Hepatocyte (in vitro differentiated cells): ENCODE results near the gene DPP10. TPM values are rescaled to one million over a fixed set of nuclear protein-coding genes. Genes with fewer than 3 reads are reported as not detected.

Experiments used
- DNase-seq: peaks from one replicate; pipeline ENCODE4 v3.0.0-alpha.2; 2016; ENCODE audit warnings: low spot score
- H2AFZ ChIP-seq: fragments of 200-600 bp; sonication (generic); 2 replicates; pipeline ENCODE4 v1.6.0; 2016; ENCODE audit warnings: antibody characterized with exemption, mild to moderate bottlenecking
- H3K27ac ChIP-seq: fragments of 200-600 bp; sonication (generic); 2 replicates; pipeline ENCODE4 v1.5.1; 2016; ENCODE audit warnings: mild to moderate bottlenecking
- H3K27me3 ChIP-seq: fragments of 200-600 bp; sonication (generic); 2 replicates; pipeline ENCODE4 v1.6.1; 2016
- H3K36me3 ChIP-seq: fragments of 200-600 bp; sonication (generic); replicated peaks from 2 replicates; pipeline ENCODE4 v1.5.1; 2016; ENCODE audit warnings: low read depth; ENCODE audit not compliant: insufficient read depth
- H3K4me1 ChIP-seq: fragments of 200-600 bp; sonication (generic); 2 replicates; pipeline ENCODE4 v1.5.1; 2016; ENCODE audit warnings: mild to moderate bottlenecking, moderate library complexity; ENCODE audit not compliant: insufficient read depth
- H3K4me2 ChIP-seq: fragments of 200-600 bp; sonication (generic); 2 replicates; pipeline ENCODE4 v1.6.0; 2016
- H3K4me3 ChIP-seq: fragments of 200-600 bp; sonication (generic); 2 replicates; pipeline ENCODE4 v1.5.1; 2016; ENCODE audit warnings: mild to moderate bottlenecking
- H3K79me2 ChIP-seq: fragments of 200-600 bp; sonication (generic); 2 replicates; pipeline ENCODE4 v1.6.0; 2017; ENCODE audit warnings: mild to moderate bottlenecking
- H3K9me2 ChIP-seq: fragments of 200-600 bp; sonication (generic); replicated peaks from 2 replicates; pipeline ENCODE4 v1.6.0; 2017; ENCODE audit warnings: mild to moderate bottlenecking; ENCODE audit not compliant: insufficient read depth
- H3K9me3 ChIP-seq: fragments of 200-600 bp; sonication (generic); 2 replicates; pipeline ENCODE4 v1.5.1; 2016; ENCODE audit warnings: low read depth, mild to moderate bottlenecking
- H4K20me1 ChIP-seq: fragments of 200-600 bp; sonication (generic); 2 replicates; pipeline ENCODE4 v1.6.0; 2016; ENCODE audit warnings: mild to moderate bottlenecking; ENCODE audit not compliant: insufficient read depth, poor library complexity, severe bottlenecking
- CTCF ChIP-seq: fragments of 200-600 bp; sonication (generic); IDR thresholded peaks from 2 replicates; pipeline ENCODE4 v1.5.1; 2016; ENCODE audit warnings: antibody characterized with exemption, mild to moderate bottlenecking; ENCODE audit not compliant: poor library complexity
- EZH2 ChIP-seq: fragments of 200-600 bp; sonication (generic); IDR thresholded peaks from 2 replicates; pipeline ENCODE4 v1.6.1; 2016; ENCODE audit warnings: antibody characterized with exemption, mild to moderate bottlenecking, borderline replicate concordance
- EZH2phosphoT487 ChIP-seq: fragments of 200-600 bp; sonication (generic); IDR thresholded peaks from one replicate; pipeline ENCODE4 v1.6.1; 2018; ENCODE audit warnings: antibody characterized with exemption, mild to moderate bottlenecking, low read depth, moderate library complexity; ENCODE audit not compliant: unreplicated experiment, severe bottlenecking
- WGBS: methylation state at CpG from one replicate; pipeline ENCODE4 v1.1.6; 2016; ENCODE audit warnings: low lambda C conversion rate; ENCODE audit errors: missing lambda C conversion rate; 5-methylcytosine and 5-hydroxymethylcytosine counted together
- polyA plus RNA-seq: library from polyadenylated mRNA; unstranded; fragments of >200 nt; fragmentation: Nextera tagmentation; extraction: Ambion mirVana; gene quantifications from 2 replicates; pipeline ENCODE4 v1.2.1, GENCODE V29; 2016
- total RNA-seq: library from RNA; depleted of rRNA; stranded (reverse); fragments of >200 nt; gene quantifications from 2 replicates; pipeline ENCODE4 v1.2.3, GENCODE V29; 2014

DPP10 gene
- total and polyA plus RNA-seq, 2 experiments from 2014 or later: 5.0 to 15.7 TPM

DNA sequence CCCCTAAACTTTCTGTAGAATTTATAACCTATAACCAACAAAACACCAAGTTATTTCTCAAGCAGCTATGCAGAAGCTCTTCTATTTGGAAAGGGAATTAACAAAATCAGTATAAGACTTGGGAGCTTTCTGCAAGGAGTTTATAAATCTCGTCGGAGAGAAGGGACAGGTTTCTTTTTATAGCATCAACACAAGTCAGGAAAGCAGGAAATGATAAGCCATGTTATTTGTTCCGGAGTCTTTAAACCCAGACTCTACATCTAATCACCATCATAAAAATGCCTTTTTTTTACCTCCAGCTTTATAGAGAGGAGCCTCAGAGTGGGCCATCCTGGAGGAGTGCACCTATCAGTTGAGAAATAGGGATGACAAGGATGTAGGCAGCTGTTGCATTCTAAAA is 137.1 kb downstream of the DPP10 start:
- peaks cover 10% of the 10 kb centered on the region for H3K27me3 ChIP-seq
- WGBS: 18% methylated on average over 3 of the region's 3 CpGs
- no peaks in the 10 kb centered on the region for H3K9me3 ChIP-seq
- H3K9me2 ChIP-seq: no peaks in the 10 kb centered on the region
- H3K79me2 ChIP-seq: no peaks in the 10 kb centered on the region
- H3K4me2 ChIP-seq: peak overlapping the region; percentile 4
- no peaks in the 10 kb centered on the region for H3K36me3 ChIP-seq
- no peak for DNase-seq
- TF ChIP-seq CTCF (no peak), EZH2phosphoT487 (no peak), EZH2 (no peak)
- no peak overlapping the region for H3K4me3 ChIP-seq
- H3K4me1 ChIP-seq: no peaks in the 10 kb centered on the region
- H4K20me1 ChIP-seq: no peaks in the 10 kb centered on the region
- no peak overlapping the region for H2AFZ ChIP-seq
- no peak overlapping the region for H3K27ac ChIP-seq

- Histone ChIP-seq H3K4me3 (no peak overlapping the region), H3K4me1 (no peaks in the 10 kb centered on the region), H3K9me2 (no peaks in the 10 kb centered on the region), H3K27me3 (peaks cover 10% of the 10 kb centered on the region), H3K4me2 (peak overlapping the region; percentile 6), H3K27ac (no peak overlapping the region), H4K20me1 (no peaks in the 10 kb centered on the region), H2AFZ (no peak overlapping the region), H3K9me3 (no peaks in the 10 kb centered on the region), H3K36me3 (no peaks in the 10 kb centered on the region), H3K79me2 (no peaks in the 10 kb centered on the region)
- 24% methylated on average over 6 of the region's 6 CpGs for WGBS
- no peak for DNase-seq
- TF ChIP-seq EZH2: no peak
- no peak for TF ChIP-seq CTCF
- TF ChIP-seq EZH2phosphoT487: no peak
These were observed 138.2 kb downstream of the DPP10 start for GRCh38 chr2:114580691-114581090.

DNA sequence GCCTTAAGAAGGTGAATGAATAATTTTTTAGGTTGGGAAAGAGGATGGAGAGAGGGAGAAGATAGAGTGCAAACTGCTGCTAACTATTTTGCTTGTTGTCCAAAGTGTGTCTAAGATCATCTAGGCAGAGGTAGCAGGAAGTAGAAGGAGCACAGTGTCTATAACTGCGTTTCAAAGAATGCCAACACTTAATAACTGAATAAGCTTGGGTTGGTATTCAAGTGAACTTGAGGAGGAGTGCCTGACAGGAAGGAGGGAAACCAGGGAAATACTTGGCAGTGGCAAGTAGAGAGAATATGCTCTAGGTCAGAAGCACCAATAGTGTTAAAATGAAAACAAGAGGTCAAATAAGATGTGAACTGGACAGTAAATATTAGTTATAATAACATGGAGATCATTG is 155.9 kb downstream of the DPP10 start:
- Histone ChIP-seq H3K79me2 (no peaks in the 10 kb centered on the region), H3K36me3 (no peaks in the 10 kb centered on the region), H3K27ac (no peak overlapping the region), H2AFZ (no peak overlapping the region), H3K4me1 (no peaks in the 10 kb centered on the region), H3K4me2 (no peak overlapping the region), H3K9me3 (no peaks in the 10 kb centered on the region), H3K27me3 (peaks cover 8% of the 10 kb centered on the region), H4K20me1 (no peaks in the 10 kb centered on the region), H3K9me2 (no peaks in the 10 kb centered on the region), H3K4me3 (no peak overlapping the region)
- no peak for DNase-seq
- TF ChIP-seq EZH2 (no peak), CTCF (no peak), EZH2phosphoT487 (no peak)
- 92% methylated on average over 1 of the region's 1 CpG for WGBS

GRCh38 chr2:114609203-114609602 is 166.8 kb downstream of the DPP10 start:
- Histone ChIP-seq H3K27ac (no peak overlapping the region), H3K79me2 (no peaks in the 10 kb centered on the region), H4K20me1 (no peaks in the 10 kb centered on the region), H3K4me2 (no peak overlapping the region), H3K36me3 (no peaks in the 10 kb centered on the region), H3K9me2 (no peaks in the 10 kb centered on the region), H3K4me3 (no peak overlapping the region), H3K9me3 (no peaks in the 10 kb centered on the region), H2AFZ (no peak overlapping the region), H3K4me1 (no peaks in the 10 kb centered on the region), H3K27me3 (no peaks in the 10 kb centered on the region)
- no peak for DNase-seq
- TF ChIP-seq CTCF (no peak), EZH2 (no peak), EZH2phosphoT487 (no peak)
- WGBS: 79% methylated on average over 4 of the region's 4 CpGs
